ENCODE results near the gene ZNF853.

Gene ZNF853

GRCh38 chr7:6588566-6588965 is 26.8 kb upstream of the ZNF853 start:
- Mint-ChIP-seq H3K4me1 (peaks cover 18% of the 10 kb centered on the region), H3K4me3 (peak overlapping the region; percentile 78), H3K36me3 (ENCODE audit: low read depth) (peaks cover 53% of the 10 kb centered on the region), H3K27me3 (ENCODE audit: low read depth, poor library complexity) (no peaks in the 10 kb centered on the region), H3K9me3 (no peaks in the 10 kb centered on the region), H3K27ac (no peak overlapping the region)
- TF ChIP-seq CTCF (IDR thresholded peaks at IDR 0.05) = no peak
- DNase-seq = no peak

GRCh38 chr7:6589151-6589828 is 26.1 kb upstream of the ZNF853 start:
- Mint-ChIP-seq H3K4me3 (peak overlapping the region; percentile 78), H3K27ac (peak overlapping the region; percentile 68), H3K27me3 (ENCODE audit: low read depth, poor library complexity) (no peaks in the 10 kb centered on the region), H3K36me3 (ENCODE audit: low read depth) (peaks cover 54% of the 10 kb centered on the region), H3K9me3 (no peaks in the 10 kb centered on the region), H3K4me1 (peaks cover 18% of the 10 kb centered on the region)
- TF ChIP-seq CTCF (IDR thresholded peaks at IDR 0.05) = no peak
- DNase-seq = no peak

GRCh38 chr7:6589829-6590644 is 25.4 kb upstream of the ZNF853 start, which contains the start of gene INTS15:
Gene INTS15 (plus strand): TSS chr7:6590021. CDS start chr7:6590284, 263 bp downstream.
- Mint-ChIP-seq H3K4me3 (peak within 1 kb of the TSS; percentile 91), H3K9me3 (no peaks in the 10 kb centered on the region), H3K36me3 (ENCODE audit: low read depth) (peaks cover 51% of the 10 kb centered on the region), H3K27me3 (ENCODE audit: low read depth, poor library complexity) (no peaks in the 10 kb centered on the region), H3K27ac (peak within 1 kb of the TSS; percentile 68), H3K4me1 (peaks cover 18% of the 10 kb centered on the region)
- peak; percentile 35 for TF ChIP-seq CTCF (IDR thresholded peaks at IDR 0.05)
- peak; percentile 89 for DNase-seq

- DNase-seq = no peak
- H3K36me3 Mint-ChIP-seq (ENCODE audit: low read depth) = peaks cover 54% of the 10 kb centered on the region
- H3K4me3 Mint-ChIP-seq = peak overlapping the region; percentile 91
These were observed 24.7 kb upstream of the ZNF853 start for GRCh38 chr7:6590645-6591110.

GRCh38 chr7:6600093-6600492 is 15.3 kb upstream of the ZNF853 start:
- peaks cover 68% of the 10 kb centered on the region for H3K36me3 Mint-ChIP-seq (ENCODE audit: low read depth)
- no peaks in the 10 kb centered on the region for H3K27me3 Mint-ChIP-seq (ENCODE audit: low read depth, poor library complexity)
- H3K4me3 Mint-ChIP-seq = no peak overlapping the region
- H3K4me1 Mint-ChIP-seq = no peaks in the 10 kb centered on the region
- no peak overlapping the region for H3K27ac Mint-ChIP-seq
- H3K9me3 Mint-ChIP-seq = no peaks in the 10 kb centered on the region
- TF ChIP-seq CTCF (IDR thresholded peaks at IDR 0.05) = no peak
- DNase-seq = no peak

More at GRCh38 chr7:6590645-6591110, 24.7 kb upstream of the ZNF853 start:
- Mint-ChIP-seq H3K9me3 (no peaks in the 10 kb centered on the region), H3K27ac (peak overlapping the region; percentile 57), H3K27me3 (ENCODE audit: low read depth, poor library complexity) (no peaks in the 10 kb centered on the region), H3K4me1 (peaks cover 18% of the 10 kb centered on the region)
- no peak for TF ChIP-seq CTCF (IDR thresholded peaks at IDR 0.05)
